ENCODE data around the gene CXCL3. TPM values are rescaled to one million over a fixed set of nuclear protein-coding genes. Genes with fewer than 3 reads are reported as not detected.

The CXCL3 gene
- total RNA-seq (2014; rRNA removed; shearing (Covaris generic)) = 3.4 and 4.3 TPM in 2 replicates

GRCh38 chr4:74038425-74039314, at the start of gene CXCL3:
Gene CXCL3 (minus strand): TSS chr4:74038689. CDS start chr4:74038611, 78 bp downstream.

GRCh38 chr4:73998040-73999011, 40.2 kb downstream of the CXCL3 start, which contains the start of gene CXCL5:
Gene CXCL5 (minus strand): TSS chr4:73998677. CDS start chr4:73998581, 96 bp downstream.

GRCh38 chr4:73988061-73988460, 50.4 kb downstream of the CXCL3 start, which contains the start of gene PPBP:
Gene PPBP (minus strand): TSS chr4:73988190. CDS start chr4:73988103, 87 bp downstream.

Small RNAs within 50 kb of the gene (small RNA-seq; reads per million reads assigned to genes)
- not detected for gene RN7SL218P

Other genes with a start within 250 kb of the CXCL3 start
- not detected in 2 replicates for gene CXCL6, start 202.0 kb downstream of the CXCL3 start, total RNA-seq (2014; rRNA removed; shearing (Covaris generic))
- gene PF4V1, start 185.4 kb downstream of the CXCL3 start, total RNA-seq (2014; rRNA removed; shearing (Covaris generic)) = not detected in 2 replicates
- gene CXCL1, start 169.3 kb downstream of the CXCL3 start, total RNA-seq (2014; rRNA removed; shearing (Covaris generic)) = 31.6 and 32.4 TPM in 2 replicates
- not detected in 2 replicates for gene PF4, start 56.7 kb downstream of the CXCL3 start, total RNA-seq (2014; rRNA removed; shearing (Covaris generic))
- gene PPBP, start 50.5 kb downstream of the CXCL3 start, total RNA-seq (2014; rRNA removed; shearing (Covaris generic)) = not detected in 2 replicates
- gene CXCL5, start 40.0 kb downstream of the CXCL3 start, total RNA-seq (2014; rRNA removed; shearing (Covaris generic)) = not detected in 2 replicates
- 11.8 and 23.5 TPM in 2 replicates for gene CXCL2, start 60.5 kb upstream of the CXCL3 start, total RNA-seq (2014; rRNA removed; shearing (Covaris generic))
- gene MTHFD2L, start 119.4 kb upstream of the CXCL3 start, total RNA-seq (2014; rRNA removed; shearing (Covaris generic)) = 21.8 and 29.4 TPM in 2 replicates

Measured in A375 (cell line).